ENCODE measurements around the gene ERICH2. TPM values are rescaled to one million over a fixed set of nuclear protein-coding genes. Genes with fewer than 3 reads are reported as not detected.

The ERICH2 gene
- polyA plus RNA-seq, 1 experiment: not detected

DNA sequence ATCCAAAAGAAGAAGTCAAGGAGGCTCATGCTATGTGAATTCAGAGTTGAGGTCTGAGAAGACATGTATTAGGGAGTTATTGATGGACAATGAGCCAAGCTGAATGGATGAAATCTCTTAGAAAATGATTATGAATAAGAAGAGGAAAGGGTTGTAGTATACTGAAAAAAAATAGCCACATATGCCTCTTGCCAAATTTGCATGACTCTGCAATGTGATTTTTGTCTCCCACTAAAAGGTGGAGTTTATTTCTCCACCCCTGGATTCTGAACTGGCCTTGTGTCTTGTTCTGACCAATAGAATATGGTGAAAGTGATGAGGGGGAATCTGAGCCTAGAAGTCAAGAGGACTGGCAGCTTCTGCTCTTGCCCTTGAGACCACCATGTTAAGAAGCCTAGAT, 8.6 kb upstream of the ERICH2 start:
- POLR2A ChIA-PET: no interaction called here
- Histone ChIP-seq H3K4me3 (ENCODE audit: low read depth, low read length) (no peak overlapping the region), H3K27me3 (ENCODE audit: control insufficient read depth, insufficient read depth, low read length) (no peaks in the 10 kb centered on the region), H3K36me3 (ENCODE audit: control insufficient read depth, insufficient read depth, low read length) (no peaks in the 10 kb centered on the region)
- CTCF ChIA-PET: interaction anchor here (1.3 kb wide), 1 partner anchor 352 kb away, joined by 4 read pairs; no protein-coding TSS in a partner anchor
- no peak for DNase-seq (ENCODE audit: low read depth)
- TF ChIP-seq, protein P1, sequence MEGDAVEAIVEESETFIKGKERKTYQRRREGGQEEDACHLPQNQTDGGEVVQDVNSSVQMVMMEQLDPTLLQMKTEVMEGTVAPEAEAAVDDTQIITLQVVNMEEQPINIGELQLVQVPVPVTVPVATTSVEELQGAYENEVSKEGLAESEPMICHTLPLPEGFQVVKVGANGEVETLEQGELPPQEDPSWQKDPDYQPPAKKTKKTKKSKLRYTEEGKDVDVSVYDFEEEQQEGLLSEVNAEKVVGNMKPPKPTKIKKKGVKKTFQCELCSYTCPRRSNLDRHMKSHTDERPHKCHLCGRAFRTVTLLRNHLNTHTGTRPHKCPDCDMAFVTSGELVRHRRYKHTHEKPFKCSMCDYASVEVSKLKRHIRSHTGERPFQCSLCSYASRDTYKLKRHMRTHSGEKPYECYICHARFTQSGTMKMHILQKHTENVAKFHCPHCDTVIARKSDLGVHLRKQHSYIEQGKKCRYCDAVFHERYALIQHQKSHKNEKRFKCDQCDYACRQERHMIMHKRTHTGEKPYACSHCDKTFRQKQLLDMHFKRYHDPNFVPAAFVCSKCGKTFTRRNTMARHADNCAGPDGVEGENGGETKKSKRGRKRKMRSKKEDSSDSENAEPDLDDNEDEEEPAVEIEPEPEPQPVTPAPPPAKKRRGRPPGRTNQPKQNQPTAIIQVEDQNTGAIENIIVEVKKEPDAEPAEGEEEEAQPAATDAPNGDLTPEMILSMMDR (IDR thresholded peaks at IDR 0.05; ENCODE audit: insufficient read depth, low read depth, low read length): no peak

DNA sequence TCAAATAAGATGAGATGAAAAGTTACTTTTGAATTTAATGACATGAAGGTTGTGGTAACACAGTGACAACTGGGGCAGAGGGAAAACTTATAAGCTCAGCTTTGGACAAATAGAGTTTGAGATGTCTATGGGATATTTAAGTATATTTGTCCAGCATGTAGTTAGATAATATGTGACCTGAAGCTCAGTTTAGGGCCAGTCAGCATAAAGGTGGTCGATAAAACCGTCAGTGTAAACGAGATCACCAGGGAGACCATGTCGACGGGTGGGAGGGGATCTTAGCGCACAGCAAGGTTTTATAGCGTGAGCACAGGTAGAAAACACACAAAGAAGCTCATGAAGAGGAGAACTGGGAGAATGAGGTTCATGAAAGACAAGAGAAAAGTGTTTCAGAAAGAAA, 7.4 kb upstream of the ERICH2 start:
- Histone ChIP-seq H3K4me3 (ENCODE audit: low read depth, low read length) (no peak overlapping the region), H3K27me3 (ENCODE audit: control insufficient read depth, insufficient read depth, low read length) (no peaks in the 10 kb centered on the region), H3K36me3 (ENCODE audit: control insufficient read depth, insufficient read depth, low read length) (no peaks in the 10 kb centered on the region)
- TF ChIP-seq, protein P1 (IDR thresholded peaks at IDR 0.05; ENCODE audit: insufficient read depth, low read depth, low read length): no peak
- ChIA-PET CTCF (interaction anchor here (1.0 to 1.1 kb wide), 2 partner anchors 9 to 45 kb away, joined by 3 read pairs; no protein-coding TSS in a partner anchor), POLR2A (no interaction called here)
- DNase-seq (ENCODE audit: low read depth): no peak

DNA sequence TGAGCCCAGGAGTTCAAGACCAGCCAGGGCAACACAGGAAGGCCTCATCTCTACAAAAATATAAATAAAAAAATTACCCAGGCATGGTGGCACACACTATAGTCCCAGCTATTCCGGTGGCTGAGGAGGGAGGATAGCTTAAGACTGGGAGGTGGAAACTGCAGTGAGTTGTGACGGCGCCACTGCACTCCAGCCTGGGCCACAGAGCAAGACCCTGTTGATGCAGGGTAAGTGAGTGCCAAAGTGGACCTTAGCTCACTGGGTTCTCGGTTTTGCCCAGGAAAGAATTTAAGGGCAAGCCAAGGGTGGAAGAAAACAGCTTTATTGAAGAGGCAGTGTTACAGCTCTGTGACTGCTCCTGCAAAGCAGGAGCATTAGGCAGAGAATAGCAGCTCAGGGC, 6.9 kb upstream of the ERICH2 start:
- no peak for DNase-seq (ENCODE audit: low read depth)
- Histone ChIP-seq H3K4me3 (ENCODE audit: low read depth, low read length) (no peak overlapping the region), H3K27me3 (ENCODE audit: control insufficient read depth, insufficient read depth, low read length) (no peaks in the 10 kb centered on the region), H3K36me3 (ENCODE audit: control insufficient read depth, insufficient read depth, low read length) (no peaks in the 10 kb centered on the region)
- ChIA-PET CTCF (interaction anchor here (1.0 to 1.1 kb wide), 2 partner anchors 10 to 46 kb away, joined by 3 read pairs; no protein-coding TSS in a partner anchor), POLR2A (no interaction called here)
- TF ChIP-seq, protein P1 (IDR thresholded peaks at IDR 0.05; ENCODE audit: insufficient read depth, low read depth, low read length): no peak

DNA sequence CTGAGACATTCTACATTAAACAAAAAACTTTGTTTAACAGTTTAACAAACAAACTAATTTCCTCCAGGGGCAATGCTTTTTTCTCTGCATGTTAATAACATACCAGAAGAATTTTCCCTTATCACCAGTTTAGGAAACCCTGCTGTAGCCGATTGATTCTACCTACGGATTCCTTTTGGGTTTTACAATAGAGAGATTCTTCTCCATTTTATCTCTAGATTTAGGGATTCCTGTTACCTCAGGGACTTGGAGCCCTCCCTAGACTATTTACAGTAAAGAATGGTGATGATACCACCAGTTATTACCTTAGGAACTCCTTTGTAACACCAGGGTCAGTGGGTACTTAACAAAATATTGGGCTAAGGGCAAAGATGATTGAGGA, 5.3 kb upstream of the ERICH2 start:
- no peak for DNase-seq (ENCODE audit: low read depth)
- TF ChIP-seq, protein P1 (IDR thresholded peaks at IDR 0.05; ENCODE audit: insufficient read depth, low read depth, low read length): no peak
- Histone ChIP-seq H3K27me3 (ENCODE audit: control insufficient read depth, insufficient read depth, low read length) (no peaks in the 10 kb centered on the region), H3K36me3 (ENCODE audit: control insufficient read depth, insufficient read depth, low read length) (no peaks in the 10 kb centered on the region), H3K4me3 (ENCODE audit: low read depth, low read length) (no peak overlapping the region)
- CTCF ChIA-PET: no interaction called here
- POLR2A ChIA-PET: no interaction called here

DNA sequence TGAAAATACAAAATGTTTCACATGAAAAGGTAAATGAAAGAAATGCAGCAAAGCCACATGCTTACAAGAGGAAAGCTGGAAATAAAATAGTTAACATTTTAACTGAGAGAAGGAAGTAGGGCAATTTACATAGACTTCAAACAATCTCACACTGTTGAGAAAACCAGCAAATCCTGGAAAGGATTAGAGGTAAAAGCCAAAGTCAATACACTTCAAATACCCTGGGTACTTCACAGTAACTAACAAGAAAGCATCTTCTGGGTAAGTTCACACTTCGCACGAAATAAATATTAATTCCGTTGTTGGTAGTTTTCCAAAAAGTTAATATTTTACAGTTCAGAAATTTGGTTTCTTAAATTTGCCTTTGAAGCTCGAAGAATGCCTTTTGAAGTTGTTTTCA, 3.5 kb upstream of the ERICH2 start:
- TF ChIP-seq, protein P1 (IDR thresholded peaks at IDR 0.05; ENCODE audit: insufficient read depth, low read depth, low read length): no peak
- DNase-seq (ENCODE audit: low read depth): no peak
- Histone ChIP-seq H3K36me3 (ENCODE audit: control insufficient read depth, insufficient read depth, low read length) (no peaks in the 10 kb centered on the region), H3K27me3 (ENCODE audit: control insufficient read depth, insufficient read depth, low read length) (peaks cover 3% of the 10 kb centered on the region), H3K4me3 (ENCODE audit: low read depth, low read length) (no peak overlapping the region)
- CTCF ChIA-PET: interaction anchor here (0.6 kb wide), 1 partner anchor 633 kb away, joined by 3 read pairs; no protein-coding TSS in a partner anchor
- POLR2A ChIA-PET: no interaction called here

Measured in BJ (cell line).